Vagina (tissue), 2 donors: Measurements from ENCODE around the gene NRP1. TPM values are rescaled to one million over a fixed set of nuclear protein-coding genes. Genes with fewer than 3 reads are reported as not detected.
A peak's percentile ranks its signal among the peaks of the same experiment; 100 is the strongest.

Source experiments
- DNase-seq, 2 donors: peaks; one replicate each; pipeline ENCODE4 v3.0.0-alpha.2; 2017; ENCODE audit errors: extremely low spot score in 2 of 2
- H3K27ac ChIP-seq: fragments of 200-600 bp; sonication (generic); one replicate; pipeline ENCODE4 v1.5.1; 2019
- H3K27me3 ChIP-seq: fragments of 200-600 bp; sonication (generic); one replicate; pipeline ENCODE4 v1.5.1; 2019
- H3K36me3 ChIP-seq, 2 donors: fragments of 200-600 bp; sonication (generic); one replicate each; pipeline ENCODE4 v1.5.1; 2017 to 2019
- H3K4me1 ChIP-seq: fragments of 200-600 bp; sonication (generic); one replicate; pipeline ENCODE4 v1.5.1; 2019
- H3K4me3 ChIP-seq, 2 donors: fragments of 200-600 bp; sonication (generic); 1 replicate in 1 of 2; 2 replicates in 1 of 2; pipeline ENCODE4 v1.5.1; 2016 to 2019
- H3K9me3 ChIP-seq: fragments of 200-600 bp; sonication (generic); one replicate; pipeline ENCODE4 v1.5.1; 2019
- POLR2A ChIP-seq, 2 donors: fragments of 450-650 bp; IDR thresholded peaks; one replicate each; pipeline ENCODE4 v1.6.1; 2017; ENCODE audit warnings: antibody characterized with exemption in 2 of 2, mild to moderate bottlenecking in 2 of 2, moderate library complexity in 2 of 2
- POLR2AphosphoS5 ChIP-seq, 2 donors: sonication (generic); formaldehyde crosslinking; IDR thresholded peaks; one replicate each; pipeline ENCODE4 v1.9.0; 2017; ENCODE audit warnings: antibody characterized with exemption in 2 of 2, mild to moderate bottlenecking in 2 of 2, low read depth in 1 of 2; ENCODE audit not compliant: insufficient read depth in 1 of 2
- intact Hi-C: fragments of 100-400 bp; cut with DNase I; formaldehyde crosslinking; loops from one replicate; pipeline ENCODE4 v1.15.1; 2023
- total RNA-seq: library from RNA; depleted of rRNA; stranded (reverse); fragments of >200 nt; gene quantifications from one replicate; pipeline ENCODE4 v1.2.3, GENCODE V29; 2016
- TF ChIP-seq, protein P1 (sequence below), 3 experiments: fragments of 450-650 bp in 2 of 3; fragments of 200-600 bp in 1 of 3; sonication (generic) in 1 of 3; IDR thresholded peaks; one replicate each; pipeline ENCODE4 v1.5.1; 2017 to 2019; ENCODE audit warnings: antibody characterized with exemption in 3 of 3, mild to moderate bottlenecking in 2 of 3, moderate library complexity in 2 of 3

Gene NRP1
- total RNA-seq, 1 donor from 2014 or later: 52.5 TPM

DNA sequence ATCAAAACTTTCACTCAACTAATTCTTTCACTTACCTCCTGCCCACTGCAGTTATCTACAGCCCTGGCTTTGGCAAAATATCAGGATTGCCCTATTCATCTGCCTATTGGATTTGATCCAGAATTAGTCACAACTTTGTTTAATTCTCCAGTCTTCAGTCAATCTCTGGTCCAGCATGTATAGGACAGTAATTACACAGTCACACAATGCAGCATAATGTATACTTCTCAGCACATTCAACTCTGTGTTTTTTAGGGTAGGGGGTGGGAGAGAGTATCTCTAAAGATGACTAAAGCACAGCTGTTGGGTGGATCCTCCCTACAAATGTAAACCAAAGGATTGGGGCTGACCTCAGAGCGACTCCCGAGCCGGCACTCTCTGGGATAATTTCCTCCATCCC lies 17.7 kb upstream of the NRP1 start:
- intact Hi-C loops: no loop called here
- DNase-seq: no peak

DNA sequence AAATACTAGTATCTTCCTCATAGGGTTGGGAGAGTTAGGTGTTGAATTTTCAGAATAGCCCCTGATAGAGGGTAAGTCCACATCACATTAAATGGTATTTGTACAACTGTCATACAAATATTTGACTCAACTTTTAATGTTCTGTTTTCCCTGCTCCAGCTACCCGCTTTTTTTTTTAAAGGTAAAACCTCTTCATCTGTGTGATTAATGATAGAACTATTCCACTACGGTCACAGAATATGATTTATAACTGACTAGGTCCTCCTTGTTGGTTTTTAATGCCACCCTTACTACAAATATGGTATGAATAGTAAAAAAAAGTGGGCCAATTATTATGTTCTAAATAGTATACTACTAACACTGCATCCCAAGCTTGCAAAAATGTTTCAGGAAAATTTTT lies 15.6 kb upstream of the NRP1 start:
- TF ChIP-seq, protein P1, sequence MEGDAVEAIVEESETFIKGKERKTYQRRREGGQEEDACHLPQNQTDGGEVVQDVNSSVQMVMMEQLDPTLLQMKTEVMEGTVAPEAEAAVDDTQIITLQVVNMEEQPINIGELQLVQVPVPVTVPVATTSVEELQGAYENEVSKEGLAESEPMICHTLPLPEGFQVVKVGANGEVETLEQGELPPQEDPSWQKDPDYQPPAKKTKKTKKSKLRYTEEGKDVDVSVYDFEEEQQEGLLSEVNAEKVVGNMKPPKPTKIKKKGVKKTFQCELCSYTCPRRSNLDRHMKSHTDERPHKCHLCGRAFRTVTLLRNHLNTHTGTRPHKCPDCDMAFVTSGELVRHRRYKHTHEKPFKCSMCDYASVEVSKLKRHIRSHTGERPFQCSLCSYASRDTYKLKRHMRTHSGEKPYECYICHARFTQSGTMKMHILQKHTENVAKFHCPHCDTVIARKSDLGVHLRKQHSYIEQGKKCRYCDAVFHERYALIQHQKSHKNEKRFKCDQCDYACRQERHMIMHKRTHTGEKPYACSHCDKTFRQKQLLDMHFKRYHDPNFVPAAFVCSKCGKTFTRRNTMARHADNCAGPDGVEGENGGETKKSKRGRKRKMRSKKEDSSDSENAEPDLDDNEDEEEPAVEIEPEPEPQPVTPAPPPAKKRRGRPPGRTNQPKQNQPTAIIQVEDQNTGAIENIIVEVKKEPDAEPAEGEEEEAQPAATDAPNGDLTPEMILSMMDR (IDR thresholded peaks at IDR 0.05): no peak
- TF ChIP-seq POLR2A (IDR thresholded peaks at IDR 0.05): no peak
- no peak for TF ChIP-seq POLR2AphosphoS5 (IDR thresholded peaks at IDR 0.05; ENCODE audit: insufficient read depth in 1 of 2, low read depth in 1 of 2)
- Histone ChIP-seq H3K36me3 (no peaks in the 10 kb centered on the region), H3K9me3 (no peaks in the 10 kb centered on the region), H3K27me3 (no peaks in the 10 kb centered on the region), H3K27ac (no peak overlapping the region), H3K4me1 (no peaks in the 10 kb centered on the region), H3K4me3 (no peak overlapping the region)
- no peak for DNase-seq
- intact Hi-C loops: no loop called here

More for the DNA sequence above, 17.7 kb upstream of the NRP1 start:
- TF ChIP-seq POLR2A (IDR thresholded peaks at IDR 0.05): no peak
- no peak for TF ChIP-seq POLR2AphosphoS5 (IDR thresholded peaks at IDR 0.05; ENCODE audit: insufficient read depth in 1 of 2, low read depth in 1 of 2)
- TF ChIP-seq, protein P1 (IDR thresholded peaks at IDR 0.05): no peak
- H3K4me1 ChIP-seq: no peaks in the 10 kb centered on the region
- H3K36me3 ChIP-seq: no peaks in the 10 kb centered on the region
- no peak overlapping the region for H3K27ac ChIP-seq
- H3K9me3 ChIP-seq: no peaks in the 10 kb centered on the region
- H3K27me3 ChIP-seq: no peaks in the 10 kb centered on the region
- no peak overlapping the region for H3K4me3 ChIP-seq

DNA sequence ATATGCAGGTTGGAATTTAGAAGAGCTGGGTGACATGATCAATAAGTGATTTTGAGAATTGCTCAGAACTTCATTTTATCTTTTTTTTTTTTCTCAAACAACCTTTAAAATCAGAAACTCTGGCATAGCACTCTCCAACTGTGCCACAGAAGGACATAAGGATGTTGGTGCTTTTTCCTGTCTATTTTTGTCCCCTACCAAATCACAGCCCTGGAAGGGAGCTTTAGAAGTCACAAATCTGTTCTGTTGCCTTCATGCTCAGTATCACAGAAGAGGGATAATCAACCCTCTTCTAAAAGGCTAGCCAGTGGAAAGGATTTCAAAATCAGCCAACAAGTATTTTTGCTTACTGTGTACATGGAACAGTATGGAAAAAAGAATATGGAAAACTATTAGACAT lies 14.8 kb upstream of the NRP1 start:
- DNase-seq: no peak
- intact Hi-C loops: no loop called here
- TF ChIP-seq, protein P1 (IDR thresholded peaks at IDR 0.05): no peak
- TF ChIP-seq POLR2A (IDR thresholded peaks at IDR 0.05) (no peak), POLR2AphosphoS5 (IDR thresholded peaks at IDR 0.05; ENCODE audit: insufficient read depth in 1 of 2, low read depth in 1 of 2) (no peak)
- Histone ChIP-seq H3K4me3 (no peak overlapping the region), H3K36me3 (no peaks in the 10 kb centered on the region), H3K27ac (no peak overlapping the region), H3K4me1 (no peaks in the 10 kb centered on the region), H3K9me3 (no peaks in the 10 kb centered on the region), H3K27me3 (no peaks in the 10 kb centered on the region)

DNA sequence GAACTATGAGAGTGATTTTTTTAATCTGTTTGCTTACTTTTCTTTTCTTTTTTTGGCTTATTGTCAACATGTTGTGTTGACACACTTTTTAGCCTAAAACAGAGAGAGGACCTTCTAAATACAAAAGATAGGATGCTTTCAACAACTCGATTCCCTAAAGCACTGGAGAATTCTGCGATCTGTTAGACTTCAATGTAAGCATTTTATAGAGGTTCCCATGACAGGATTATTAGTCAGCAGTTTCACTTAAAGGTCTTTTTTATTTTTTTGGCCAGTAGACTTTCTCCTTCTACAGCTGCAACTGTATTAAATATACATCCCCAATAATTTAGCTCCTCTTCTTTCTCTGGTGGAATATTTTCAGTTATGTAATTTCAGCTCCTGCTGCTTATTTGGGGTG lies 12.7 kb upstream of the NRP1 start:
- H3K27ac ChIP-seq: no peak overlapping the region
- TF ChIP-seq, protein P1 (IDR thresholded peaks at IDR 0.05): no peak
- TF ChIP-seq POLR2AphosphoS5 (IDR thresholded peaks at IDR 0.05; ENCODE audit: insufficient read depth in 1 of 2, low read depth in 1 of 2) (peak in 1 of 2 donors; percentile 32), POLR2A (IDR thresholded peaks at IDR 0.05) (no peak)
- H3K4me3 ChIP-seq: no peak overlapping the region
- H3K36me3 ChIP-seq: no peaks in the 10 kb centered on the region
- DNase-seq: no peak
- no peaks in the 10 kb centered on the region for H3K4me1 ChIP-seq
- intact Hi-C loops: no loop called here
- no peaks in the 10 kb centered on the region for H3K27me3 ChIP-seq
- no peaks in the 10 kb centered on the region for H3K9me3 ChIP-seq

DNA sequence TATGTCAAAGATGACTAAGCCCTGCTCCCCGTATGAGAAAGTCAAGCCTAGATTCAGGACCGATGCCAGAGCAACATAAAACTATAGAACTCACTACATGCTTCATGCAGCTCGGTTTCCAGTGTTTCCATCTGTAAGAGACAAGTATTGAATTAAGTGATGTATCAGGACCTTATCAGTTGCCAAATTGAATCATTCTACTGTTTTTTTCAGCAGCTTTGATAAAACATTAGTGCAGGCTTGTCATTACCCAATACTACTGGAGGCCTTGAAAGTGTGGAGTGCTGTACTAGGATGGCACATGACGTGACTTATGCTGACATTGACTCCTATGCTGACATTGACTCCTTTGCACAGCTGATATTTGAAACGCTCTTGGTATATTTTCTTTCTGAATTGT lies 10.8 kb upstream of the NRP1 start:
- no peaks in the 10 kb centered on the region for H3K36me3 ChIP-seq
- no peaks in the 10 kb centered on the region for H3K27me3 ChIP-seq
- no peak for TF ChIP-seq POLR2AphosphoS5 (IDR thresholded peaks at IDR 0.05; ENCODE audit: insufficient read depth in 1 of 2, low read depth in 1 of 2)
- TF ChIP-seq, protein P1 (IDR thresholded peaks at IDR 0.05): no peak
- TF ChIP-seq POLR2A (IDR thresholded peaks at IDR 0.05): no peak
- H3K27ac ChIP-seq: no peak overlapping the region
- no peak for DNase-seq
- intact Hi-C loops: no loop called here
- no peak overlapping the region for H3K4me3 ChIP-seq
- no peaks in the 10 kb centered on the region for H3K9me3 ChIP-seq
- H3K4me1 ChIP-seq: peaks cover 10% of the 10 kb centered on the region
